Astrocyte of the hippocampus (primary cell): Measurements from ENCODE around the gene CCDC71L.
"Not testable (repeated sequence)": the region's sequence is repeated elsewhere in the genome, so short reads cannot be mapped to it uniquely, and the experiment has no call there.

Experiments
- DNase-seq: peaks from one replicate; pipeline ENCODE4 v3.0.0; 2011; ENCODE audit warnings: low read depth, low spot score

Gene CCDC71L

DNA sequence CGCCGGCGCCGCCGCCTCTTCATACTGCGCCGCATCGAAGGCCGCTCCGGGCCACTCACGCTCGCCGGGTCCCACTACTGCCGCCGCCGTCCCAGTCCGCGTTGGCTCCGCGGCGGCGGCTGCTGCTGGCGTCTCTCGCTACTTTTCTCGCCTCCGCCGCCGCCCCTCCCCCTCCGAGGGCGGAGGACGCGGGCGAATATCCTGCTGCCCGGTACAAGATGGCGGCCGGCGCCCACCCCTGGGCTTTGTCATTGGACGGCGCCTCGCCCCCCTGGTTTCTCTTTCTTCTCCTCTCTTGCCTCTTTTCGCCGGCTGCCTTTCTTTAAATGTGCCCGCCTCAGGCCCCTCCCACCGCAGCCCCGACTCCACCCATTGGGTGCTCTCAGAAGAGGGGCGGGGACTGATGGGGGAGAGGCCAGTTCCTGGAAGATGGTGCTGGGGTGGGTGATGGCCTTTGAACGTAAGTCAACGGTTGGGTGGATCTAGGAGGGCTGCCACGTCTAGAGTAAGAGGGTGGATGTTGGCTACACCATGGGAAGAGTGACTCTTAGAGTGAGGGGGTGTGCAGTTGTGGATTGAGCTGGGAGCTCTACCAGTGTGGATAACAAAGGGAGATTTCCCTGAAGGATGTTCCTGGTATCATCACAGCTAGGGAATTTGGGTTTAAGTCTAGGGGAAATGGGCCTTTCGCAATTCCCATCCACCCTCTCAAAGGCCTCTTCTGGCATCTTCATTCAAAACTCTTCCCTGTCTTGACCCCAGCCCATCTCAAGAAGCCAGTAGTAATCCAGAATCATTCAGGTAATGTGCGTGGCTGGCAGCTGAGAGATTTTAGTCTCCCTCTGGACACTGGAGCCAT lies at the start of gene CCDC71L:
Gene CCDC71L (minus strand): TSS at position 297 of the 859 bp plus-strand sequence. CDS start 262 bp downstream, at position 35.
- peak; percentile 98 for DNase-seq

DNA sequence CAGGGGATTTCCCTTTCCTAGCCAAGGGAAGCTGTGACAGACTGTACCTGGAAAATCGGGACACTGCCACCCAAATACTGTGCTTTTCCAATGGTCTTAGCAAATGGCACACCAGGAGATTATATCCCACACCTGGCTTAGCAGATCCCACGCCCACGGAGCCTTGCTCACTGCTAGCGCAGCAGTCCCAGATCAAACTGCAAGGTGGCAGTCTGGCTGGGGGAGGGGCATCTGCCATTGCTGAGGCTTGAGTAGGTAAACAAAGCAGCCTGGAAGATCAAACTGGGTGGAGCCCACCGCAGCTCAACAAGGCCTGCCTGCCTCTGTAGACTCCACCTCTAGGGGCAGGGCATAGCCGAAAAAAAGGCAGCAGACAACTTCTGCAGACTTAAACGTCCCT lies 48.6 kb upstream of the CCDC71L start:
- DNase-seq: not testable (repeated sequence)

- no peak for DNase-seq
Observed at GRCh38 chr7:106704000-106704840, 43.3 kb upstream of the CCDC71L start.

DNA sequence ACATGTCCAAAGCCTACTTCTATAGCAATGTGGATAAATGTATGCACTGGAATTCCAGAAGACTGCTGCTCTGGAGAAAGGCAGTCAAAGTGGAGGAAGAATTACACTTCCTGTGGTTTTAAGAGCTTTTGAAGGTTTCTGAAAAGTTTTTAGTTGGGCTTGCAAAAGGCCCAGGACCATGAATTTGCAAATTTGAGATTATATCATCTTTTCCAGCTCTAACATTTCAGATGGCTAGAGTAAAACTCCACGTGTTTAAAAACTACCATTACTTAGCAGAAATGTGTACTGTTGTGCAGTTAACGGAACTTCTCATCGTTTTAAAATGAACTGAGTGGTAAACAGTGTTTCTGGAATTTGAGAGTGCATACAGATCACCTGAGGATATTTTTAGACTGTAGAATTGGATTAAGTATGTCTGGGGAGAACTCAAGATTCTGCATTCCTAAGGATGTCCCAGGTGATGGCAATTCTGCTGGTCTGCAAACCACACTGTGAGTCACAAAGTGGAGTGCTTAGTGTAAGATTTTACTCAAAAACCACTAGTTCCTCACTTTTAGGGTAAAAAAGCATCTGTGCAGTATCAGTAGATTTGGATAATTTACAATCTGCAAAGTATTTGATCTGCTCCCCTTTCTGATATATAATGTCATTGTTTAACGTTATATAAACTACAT lies 32.9 kb upstream of the CCDC71L start:
- peak; percentile 46 for DNase-seq

DNA sequence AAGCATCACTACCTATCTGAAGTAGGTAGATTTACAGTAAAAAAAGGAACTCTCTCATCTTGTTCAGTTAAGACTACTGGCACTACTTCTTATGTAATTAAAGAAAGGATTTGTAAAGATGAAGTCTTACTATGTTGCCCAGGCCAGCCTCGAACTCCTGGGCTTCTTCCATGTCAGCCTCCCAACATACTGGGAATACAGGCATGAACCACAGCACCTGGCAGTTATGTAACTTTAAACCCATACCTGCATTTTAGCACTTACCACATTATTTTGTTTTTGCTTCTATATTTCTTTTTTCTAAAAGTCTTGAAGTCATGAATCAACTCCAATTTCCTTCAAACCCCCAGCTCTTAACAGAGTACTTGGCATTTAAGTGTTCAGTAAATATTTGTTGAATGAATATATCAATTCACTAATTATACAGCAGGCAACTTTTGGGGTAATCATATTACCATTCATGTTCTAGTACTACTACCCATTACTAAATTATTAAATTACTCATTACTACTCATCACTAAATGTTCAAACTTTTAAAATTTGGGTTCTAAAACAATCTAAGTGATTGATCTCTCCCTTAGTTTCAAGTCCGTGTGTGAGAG lies 31.6 kb upstream of the CCDC71L start:
- no peak for DNase-seq

GRCh38 chr7:106688161-106688560 lies 27.2 kb upstream of the CCDC71L start:
- DNase-seq: not testable (repeated sequence)

GRCh38 chr7:106683941-106684340 lies 23.0 kb upstream of the CCDC71L start:
- DNase-seq: no peak

DNA sequence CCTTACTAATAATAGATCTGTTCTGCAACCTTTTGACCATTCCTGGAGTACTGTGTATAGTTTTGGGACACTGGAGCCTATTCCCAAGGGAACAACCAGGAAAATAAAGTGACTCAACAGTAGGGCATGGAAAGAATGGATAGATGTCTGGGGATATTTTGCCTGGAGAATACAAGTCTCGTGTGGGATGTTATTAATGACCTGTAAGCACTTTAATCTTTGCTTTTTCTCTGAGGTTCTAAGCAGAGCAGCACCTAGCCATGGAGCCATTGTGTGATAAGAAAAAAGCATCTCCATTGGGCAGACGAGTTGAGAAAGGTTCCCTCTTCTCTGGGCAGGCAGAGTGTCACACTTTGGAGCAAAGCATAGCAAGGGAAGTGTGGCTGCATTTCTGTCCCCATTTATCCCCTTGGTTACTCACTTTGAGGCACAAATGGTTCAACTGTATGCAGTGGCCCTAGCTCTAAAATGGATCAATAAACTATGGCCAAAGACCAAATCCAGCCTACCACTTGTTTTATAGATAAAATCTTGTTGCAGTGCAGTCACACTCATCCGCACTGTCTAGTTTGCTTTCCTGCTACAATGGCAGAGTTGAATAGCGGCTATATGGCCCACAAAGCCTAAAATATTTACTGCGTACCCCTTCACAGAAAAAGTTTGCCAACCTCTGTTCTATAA lies 21.0 kb upstream of the CCDC71L start:
- peak; percentile 64 for DNase-seq

DNA sequence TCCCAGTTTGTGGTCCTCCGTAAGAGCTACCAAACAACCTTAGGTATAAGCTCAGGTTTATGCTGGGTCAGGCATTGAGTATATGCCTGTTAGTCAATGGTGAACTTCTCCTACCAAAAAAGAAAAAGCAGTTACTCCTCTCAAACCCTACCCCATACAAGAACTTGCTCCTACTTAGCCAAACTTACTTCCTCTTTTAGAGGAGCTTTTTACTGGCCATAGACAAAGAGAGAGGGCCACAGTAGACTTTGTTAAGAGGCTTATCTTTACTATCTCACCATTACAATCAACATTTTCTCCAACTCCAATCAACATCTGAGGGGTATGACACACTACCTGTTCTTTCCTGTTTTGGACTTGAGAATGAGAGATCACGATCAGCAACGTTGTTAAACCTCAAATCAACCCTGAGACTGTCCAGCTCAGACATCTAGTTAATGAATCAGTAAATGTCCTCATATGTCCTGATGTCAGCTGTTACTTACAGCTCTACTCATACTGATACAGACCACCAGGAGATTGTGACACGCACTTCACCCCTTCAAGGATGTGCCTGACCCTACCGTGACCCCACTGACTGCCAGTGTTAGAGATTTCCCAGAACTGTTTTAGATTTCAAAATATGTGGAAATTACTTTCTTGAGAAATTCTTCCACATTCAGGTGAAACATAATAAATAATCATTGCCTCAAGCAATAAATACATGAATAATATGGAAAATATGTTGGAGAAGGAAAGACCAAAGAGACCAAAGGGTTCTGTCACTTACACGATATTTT lies 18.4 kb upstream of the CCDC71L start:
- peak; percentile 34 for DNase-seq

- no peak for DNase-seq
Observed at GRCh38 chr7:106678795-106679152, 17.8 kb upstream of the CCDC71L start.

- not testable (repeated sequence) for DNase-seq
Observed at GRCh38 chr7:106676506-106676905, 15.5 kb upstream of the CCDC71L start.

DNA sequence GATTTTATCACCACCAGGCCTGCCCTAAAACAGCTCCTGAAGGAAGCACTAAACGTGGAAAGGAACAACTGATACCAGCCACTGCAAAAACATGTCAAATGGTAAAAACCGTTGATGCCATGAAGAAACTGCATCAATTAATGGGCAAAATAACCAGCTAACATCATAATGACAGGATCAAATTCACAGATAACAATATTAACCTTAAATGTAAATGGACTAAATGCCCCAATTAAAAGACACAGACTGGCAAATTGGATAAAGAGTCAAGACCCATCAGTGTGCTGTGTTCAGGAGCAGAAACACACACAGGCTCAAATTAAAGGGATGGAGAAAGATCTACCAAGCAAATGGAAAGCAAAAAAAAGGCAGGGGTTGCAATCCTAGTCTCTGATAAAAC lies 12.7 kb upstream of the CCDC71L start:
- DNase-seq: not testable (repeated sequence)

DNA sequence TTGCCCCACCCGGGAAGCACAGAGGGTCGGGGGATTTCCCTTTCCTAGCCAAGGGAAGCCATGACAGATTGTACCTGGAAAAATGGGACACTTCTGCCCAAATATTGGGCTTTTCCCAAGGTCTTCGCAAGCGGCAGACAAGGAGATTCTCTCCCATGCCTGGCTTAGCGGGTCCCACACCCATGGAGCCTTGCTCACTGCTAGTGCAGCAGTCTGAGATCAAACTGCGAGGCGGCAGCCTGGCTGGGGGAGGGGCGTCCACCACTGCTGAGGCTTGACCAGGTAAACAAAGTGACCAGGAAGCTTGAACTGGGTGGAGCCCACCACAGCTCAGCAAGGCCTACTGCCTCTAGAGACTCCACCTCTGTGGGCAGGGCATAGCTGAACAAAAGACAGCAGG lies 11.0 kb upstream of the CCDC71L start:
- DNase-seq: not testable (repeated sequence)

DNA sequence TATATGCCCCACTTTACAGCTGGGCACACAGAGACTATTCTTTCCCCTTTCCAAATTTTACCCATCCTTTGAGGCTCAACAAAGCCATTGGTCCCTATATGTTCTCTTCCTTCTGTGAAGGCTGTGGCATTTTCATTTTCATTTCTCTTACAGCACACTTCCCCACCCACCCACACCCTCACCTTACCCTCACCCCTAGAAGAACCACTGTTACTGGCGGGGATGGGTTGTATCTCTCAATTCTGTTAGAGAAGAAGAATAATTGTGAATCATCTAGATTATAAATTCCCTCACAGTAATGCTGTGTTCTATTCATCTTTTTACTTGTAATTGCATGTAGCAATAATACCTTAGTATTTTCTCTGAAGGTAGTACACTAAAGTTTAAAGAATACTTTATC lies 10.2 kb upstream of the CCDC71L start:
- no peak for DNase-seq

- DNase-seq: no peak
Observed at GRCh38 chr7:106668861-106669524, 8.0 kb upstream of the CCDC71L start.

DNA sequence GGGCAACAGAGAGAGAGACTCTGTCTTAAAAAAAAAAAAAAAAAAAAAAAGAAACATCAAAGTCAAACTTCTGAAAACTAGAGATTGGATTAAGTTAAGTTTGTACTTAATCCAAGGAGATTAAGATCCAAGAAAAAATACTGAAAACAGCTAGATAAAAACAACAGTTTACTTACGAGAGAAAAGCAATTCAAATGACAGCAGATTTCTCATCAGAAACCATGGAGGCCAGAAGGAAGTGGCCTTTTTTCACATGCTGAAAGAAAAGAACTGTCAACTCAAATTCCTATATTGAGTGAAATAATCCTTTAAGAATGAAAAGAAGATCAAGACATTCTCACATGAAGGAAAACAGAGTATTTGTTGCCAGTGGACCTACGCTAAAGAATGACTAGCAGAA lies 5.4 kb upstream of the CCDC71L start:
- no peak for DNase-seq

- DNase-seq: no peak
Observed at GRCh38 chr7:106664343-106664742, 3.4 kb upstream of the CCDC71L start.

- peak; percentile 93 for DNase-seq
Observed at GRCh38 chr7:106659963-106660861, 746 bp downstream of the CCDC71L start.
